Measurements from ENCODE around the gene MRPL44.
"Not testable (repeated sequence)": the region's sequence is repeated elsewhere in the genome, so short reads cannot be mapped to it uniquely, and the experiment has no call there.

The MRPL44 gene

GRCh38 chr2:223936862-223937326, 20.4 kb upstream of the MRPL44 start:
- no peak for DNase-seq (ENCODE audit: low read depth)

GRCh38 chr2:223937535-223937934, 19.7 kb upstream of the MRPL44 start:
- no peak for DNase-seq (ENCODE audit: low read depth)

- not testable (repeated sequence) for DNase-seq (ENCODE audit: low read depth)
These were observed 17.8 kb upstream of the MRPL44 start for GRCh38 chr2:223939438-223939837.

GRCh38 chr2:223941579-223942277, 15.5 kb upstream of the MRPL44 start:
- no peak for DNase-seq (ENCODE audit: low read depth)

- no peak for DNase-seq (ENCODE audit: low read depth)
These were observed 14.1 kb upstream of the MRPL44 start for GRCh38 chr2:223943135-223943534.

- DNase-seq (ENCODE audit: low read depth): no peak
These were observed 13.7 kb upstream of the MRPL44 start for GRCh38 chr2:223943561-223944008.

- no peak for DNase-seq (ENCODE audit: low read depth)
These were observed 13.0 kb upstream of the MRPL44 start for GRCh38 chr2:223944166-223944702.

- peak; percentile 69 for DNase-seq (ENCODE audit: low read depth)
These were observed 12.3 kb upstream of the MRPL44 start, which contains the start of gene WDFY1 for GRCh38 chr2:223944703-223945531. WDFY1 (minus strand) TSS chr2:223945335; CDS start chr2:223945284, 51 bp downstream.

GRCh38 chr2:223945755-223946154, 11.5 kb upstream of the MRPL44 start:
- DNase-seq (ENCODE audit: low read depth): no peak

- no peak for DNase-seq (ENCODE audit: low read depth)
These were observed 9.5 kb upstream of the MRPL44 start for GRCh38 chr2:223947711-223948205.

- no peak for DNase-seq (ENCODE audit: low read depth)
These were observed 7.9 kb upstream of the MRPL44 start for GRCh38 chr2:223949241-223949840.

- DNase-seq (ENCODE audit: low read depth): no peak
These were observed 6.6 kb upstream of the MRPL44 start for GRCh38 chr2:223950448-223951347.

GRCh38 chr2:223952280-223952968, 4.8 kb upstream of the MRPL44 start:
- DNase-seq (ENCODE audit: low read depth): no peak

GRCh38 chr2:223954401-223954800, 2.9 kb upstream of the MRPL44 start:
- DNase-seq (ENCODE audit: low read depth): no peak

- no peak for DNase-seq (ENCODE audit: low read depth)
These were observed 963 bp upstream of the MRPL44 start for GRCh38 chr2:223956300-223956699.

GRCh38 chr2:223959688-223960087, 2.4 kb downstream of the MRPL44 start:
- DNase-seq (ENCODE audit: low read depth): no peak

GRCh38 chr2:223967981-223968380, 10.7 kb downstream of the MRPL44 start:
- no peak for DNase-seq (ENCODE audit: low read depth)

- DNase-seq (ENCODE audit: low read depth): no peak
These were observed 12.1 kb downstream of the MRPL44 start for GRCh38 chr2:223969315-223969714.

- DNase-seq (ENCODE audit: low read depth): no peak
These were observed 12.6 kb downstream of the MRPL44 start for GRCh38 chr2:223969856-223970255.

GRCh38 chr2:223970343-223971128, 13.3 kb downstream of the MRPL44 start:
- DNase-seq (ENCODE audit: low read depth): peak; percentile 40

Data from GM04504 (cell line).